ENCODE results near the gene RFWD3. TPM values are rescaled to one million over a fixed set of nuclear protein-coding genes. Genes with fewer than 3 reads are reported as not detected.

Gene RFWD3
- total and polyA plus RNA-seq, 2 experiments from 2014 or later = 12.8 to 12.9 TPM

GRCh38 chr16:74637742-74638453, 28.8 kb downstream of the RFWD3 start:
- DNase-seq (ENCODE audit: low spot score) = no peak
- H4K20me1 ChIP-seq (ENCODE audit: insufficient read depth, poor library complexity, severe bottlenecking) = no peaks in the 10 kb centered on the region
- no peaks in the 10 kb centered on the region for H3K36me3 ChIP-seq (replicated peaks; ENCODE audit: insufficient read depth, low read depth)
- no peak overlapping the region for H3K27ac ChIP-seq
- TF ChIP-seq CTCF (IDR thresholded peaks at IDR 0.05; ENCODE audit: poor library complexity) (no peak), EZH2 (IDR thresholded peaks at IDR 0.05; ENCODE audit: borderline replicate concordance) (no peak), EZH2phosphoT487 (IDR thresholded peaks at IDR 0.05; ENCODE audit: low read depth, severe bottlenecking, unreplicated experiment) (no peak)
- H3K4me3 ChIP-seq = no peak overlapping the region
- H3K79me2 ChIP-seq = no peaks in the 10 kb centered on the region
- H3K27me3 ChIP-seq = no peaks in the 10 kb centered on the region
- no peaks in the 10 kb centered on the region for H3K9me3 ChIP-seq (ENCODE audit: low read depth)
- peaks cover 9% of the 10 kb centered on the region for H3K4me1 ChIP-seq (ENCODE audit: insufficient read depth)
- 81% methylated on average over 7 of the region's 7 CpGs for WGBS (ENCODE audit: low lambda C conversion rate, missing lambda C conversion rate)
- H3K4me2 ChIP-seq = no peak overlapping the region
- no peaks in the 10 kb centered on the region for H3K9me2 ChIP-seq (replicated peaks; ENCODE audit: insufficient read depth)
- H2AFZ ChIP-seq = no peak overlapping the region

GRCh38 chr16:74635303-74635702, 31.4 kb downstream of the RFWD3 start:
- no peaks in the 10 kb centered on the region for H3K9me3 ChIP-seq (ENCODE audit: low read depth)
- no peak overlapping the region for H3K4me2 ChIP-seq
- DNase-seq (ENCODE audit: low spot score) = no peak
- H3K4me3 ChIP-seq = no peak overlapping the region
- WGBS (ENCODE audit: low lambda C conversion rate, missing lambda C conversion rate) = 55% methylated on average over 5 of the region's 5 CpGs
- no peak overlapping the region for H3K27ac ChIP-seq
- H3K36me3 ChIP-seq (replicated peaks; ENCODE audit: insufficient read depth, low read depth) = no peaks in the 10 kb centered on the region
- H3K4me1 ChIP-seq (ENCODE audit: insufficient read depth) = peaks cover 9% of the 10 kb centered on the region
- H3K79me2 ChIP-seq = no peaks in the 10 kb centered on the region
- H4K20me1 ChIP-seq (ENCODE audit: insufficient read depth, poor library complexity, severe bottlenecking) = no peaks in the 10 kb centered on the region
- TF ChIP-seq EZH2 (IDR thresholded peaks at IDR 0.05; ENCODE audit: borderline replicate concordance) = no peak
- no peak for TF ChIP-seq CTCF (IDR thresholded peaks at IDR 0.05; ENCODE audit: poor library complexity)
- TF ChIP-seq EZH2phosphoT487 (IDR thresholded peaks at IDR 0.05; ENCODE audit: low read depth, severe bottlenecking, unreplicated experiment) = no peak
- no peak overlapping the region for H2AFZ ChIP-seq
- no peaks in the 10 kb centered on the region for H3K9me2 ChIP-seq (replicated peaks; ENCODE audit: insufficient read depth)
- H3K27me3 ChIP-seq = no peaks in the 10 kb centered on the region

- Histone ChIP-seq H3K9me3 (ENCODE audit: low read depth) (no peaks in the 10 kb centered on the region), H3K4me1 (ENCODE audit: insufficient read depth) (peaks cover 9% of the 10 kb centered on the region), H3K4me3 (no peak overlapping the region), H3K4me2 (no peak overlapping the region), H3K27me3 (no peaks in the 10 kb centered on the region), H3K36me3 (replicated peaks; ENCODE audit: insufficient read depth, low read depth) (no peaks in the 10 kb centered on the region), H3K79me2 (no peaks in the 10 kb centered on the region), H3K9me2 (replicated peaks; ENCODE audit: insufficient read depth) (no peaks in the 10 kb centered on the region), H2AFZ (no peak overlapping the region), H3K27ac (no peak overlapping the region), H4K20me1 (ENCODE audit: insufficient read depth, poor library complexity, severe bottlenecking) (no peaks in the 10 kb centered on the region)
- WGBS (ENCODE audit: low lambda C conversion rate, missing lambda C conversion rate) = 76% methylated on average over 7 of the region's 7 CpGs
- TF ChIP-seq EZH2 (IDR thresholded peaks at IDR 0.05; ENCODE audit: borderline replicate concordance) (no peak), EZH2phosphoT487 (IDR thresholded peaks at IDR 0.05; ENCODE audit: low read depth, severe bottlenecking, unreplicated experiment) (no peak), CTCF (IDR thresholded peaks at IDR 0.05; ENCODE audit: poor library complexity) (no peak)
- no peak for DNase-seq (ENCODE audit: low spot score)
Observed at GRCh38 chr16:74633686-74634085, 33.0 kb downstream of the RFWD3 start.
